DMS53 treated with DMSO at 0.1 percent for 48 hours (cell line): ENCODE measurements around the gene NSUN6.

Experiments used
- DNase-seq: peaks from one replicate; lab custom pipeline; 2025; ENCODE audit not compliant: unreplicated experiment; lab: John Stamatoyannopoulos, UW

NSUN6 gene

DNA sequence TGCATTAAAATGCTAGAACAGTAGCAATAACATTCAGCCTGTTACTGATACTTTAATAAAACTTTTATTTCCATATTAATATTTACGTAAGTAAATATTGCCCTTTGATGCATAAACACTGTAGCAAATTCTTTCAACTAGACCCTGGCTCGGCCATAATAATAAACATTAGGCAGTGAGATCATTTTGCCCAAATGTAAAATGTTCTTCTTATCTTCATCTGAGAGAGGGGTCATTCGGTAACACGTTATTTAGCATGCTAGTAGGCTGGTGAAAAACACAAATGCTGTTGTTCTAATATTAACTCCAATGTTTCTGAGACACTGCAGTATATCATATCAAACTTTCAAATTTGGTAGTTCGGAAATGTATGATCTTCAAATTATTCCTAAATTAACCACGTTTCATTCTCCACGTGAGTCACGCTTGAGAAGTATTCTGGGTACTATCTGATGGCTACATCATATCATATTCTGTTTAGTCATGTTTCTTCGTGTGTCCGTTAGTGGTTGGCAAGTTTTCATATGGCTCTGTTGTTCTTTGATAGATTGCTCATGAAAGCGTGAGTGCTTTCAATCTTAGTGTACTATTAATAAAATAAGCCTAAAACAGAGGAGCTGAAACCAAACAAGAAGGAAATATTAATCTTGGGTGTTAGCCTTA is 145.8 kb downstream of the NSUN6 start:
- DNase-seq: no peak

DNA sequence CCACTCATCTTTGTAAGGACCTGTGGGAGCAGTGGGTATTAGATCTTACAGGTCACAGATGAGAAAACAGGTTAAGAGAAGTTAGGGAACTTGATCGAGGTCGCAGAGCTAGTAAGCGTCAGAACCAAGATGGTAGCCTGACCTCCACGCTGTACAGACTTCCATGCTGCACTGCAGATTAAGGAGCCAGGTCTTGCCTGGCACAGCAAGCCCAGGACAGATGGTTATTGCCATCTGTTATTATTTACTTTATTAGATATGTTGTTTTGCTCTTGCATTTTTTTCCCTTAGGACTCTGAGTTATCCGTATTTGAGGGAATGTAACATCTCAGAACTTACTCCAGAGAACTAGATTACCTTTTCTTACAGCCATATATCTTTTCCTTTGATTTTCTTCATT is 147.2 kb downstream of the NSUN6 start:
- DNase-seq: no peak

- DNase-seq: no peak
Measured at GRCh38 chr10:18501629-18502028, 149.8 kb downstream of the NSUN6 start.

- DNase-seq: no peak
Measured at GRCh38 chr10:18501198-18501597, 150.2 kb downstream of the NSUN6 start.

- DNase-seq: peak; percentile 11
Measured at GRCh38 chr10:18500576-18500975, 150.8 kb downstream of the NSUN6 start.

- no peak for DNase-seq
Measured at GRCh38 chr10:18498998-18499397, 152.4 kb downstream of the NSUN6 start.

GRCh38 chr10:18497806-18498369 is 153.5 kb downstream of the NSUN6 start:
- DNase-seq: no peak
